Heart left ventricle (tissue), 16 donors: ENCODE data around the gene SLC2A4RG. TPM values are rescaled to one million over a fixed set of nuclear protein-coding genes. Genes with fewer than 3 reads are reported as not detected.

ENCODE experiments used
- ATAC-seq, 4 donors: fragments of 200-7000 bp; cut with Tn5 transposase; one replicate each; pipeline ENCODE4 v1.9.1; 2020 to 2022; ENCODE audit warnings: moderate library complexity in 4 of 4, mild to moderate bottlenecking in 3 of 4, moderate number of reproducible peaks in 1 of 4
- DNase-seq, 5 donors: peaks; one replicate each; pipeline ENCODE4 v3.0.0-alpha.2; 2020
- H3K27ac ChIP-seq, 12 donors: fragments of 200-600 bp; sonication (generic) in 4 of 12; one replicate each; pipeline versions ENCODE4 v1.5.0 to v1.8.0; 2016 to 2022; ENCODE audit warnings: mild to moderate bottlenecking in 2 of 12
- H3K27me3 ChIP-seq, 9 donors: fragments of 200-600 bp; sonication (generic) in 2 of 9; one replicate each; pipeline versions ENCODE4 v1.5.1 to v1.8.0; 2016 to 2022; ENCODE audit warnings: mild to moderate bottlenecking in 3 of 9
- H3K36me3 ChIP-seq, 9 donors: fragments of 200-600 bp; sonication (generic) in 2 of 9; one replicate each; pipeline versions ENCODE4 v1.5.0 to v1.8.0; 2018 to 2022; ENCODE audit warnings: mild to moderate bottlenecking in 2 of 9
- H3K4me1 ChIP-seq, 12 donors: fragments of 200-600 bp; sonication (generic) in 4 of 12; one replicate each; pipeline versions ENCODE4 v1.5.0 to v1.8.0; 2016 to 2022; ENCODE audit warnings: mild to moderate bottlenecking in 3 of 12
- H3K4me3 ChIP-seq, 12 donors: fragments of 200-600 bp; sonication (generic) in 4 of 12; one replicate each; pipeline versions ENCODE4 v1.5.0 to v1.8.0; 2017 to 2022; ENCODE audit warnings: mild to moderate bottlenecking in 9 of 12, moderate library complexity in 4 of 12
- H3K9me3 ChIP-seq, 12 donors: fragments of 200-600 bp; sonication (generic) in 4 of 12; one replicate each; pipeline versions ENCODE4 v1.5.0 to v1.8.0; 2016 to 2022; ENCODE audit warnings: mild to moderate bottlenecking in 1 of 12
- POLR2A ChIP-seq, 2 donors: fragments of 450-650 bp; IDR thresholded peaks; one replicate each; pipeline ENCODE4 v1.6.1; 2017; ENCODE audit warnings: antibody characterized with exemption in 2 of 2, mild to moderate bottlenecking in 2 of 2, moderate library complexity in 2 of 2
- WGBS, 4 donors: extraction: QIAGEN DNeasy Blood & Tissue Kit in 2 of 4; methylation state at CpG; one replicate each; pipeline versions ENCODE4 v1.1.5 to v1.1.7; 2013 to 2018; 5-methylcytosine and 5-hydroxymethylcytosine counted together
- intact Hi-C, 10 donors: fragments of 100-400 bp; cut with DNase I; formaldehyde crosslinking; loops; one replicate each; pipeline versions ENCODE4 v1.11.1 to v1.14.2; 2022
- polyA plus RNA-seq, 2 donors: library from polyadenylated mRNA; stranded (reverse); fragments of 200-250 nt; gene quantifications; one replicate each; pipeline ENCODE4 v1.2.3, GENCODE V29; 2013
- total RNA-seq, 9 donors: library from RNA; depleted of rRNA in 2 of 9; stranded (reverse); fragments of >200 nt in 2 of 9; fragmentation: NEBNext Ultra II Directional in 3 of 9; extraction: Animal tissue kit (Norgen Biotek cat#: 25700) in 3 of 9; gene quantifications; one replicate each; pipeline versions ENCODE4 v1.1.0 to v1.2.4, GENCODE V29; 2016 to 2023
- TF ChIP-seq, protein P1 (sequence below), 12 donors: fragments of 200-600 bp; sonication (generic) in 4 of 12; IDR thresholded peaks; one replicate each; pipeline versions ENCODE4 v1.5.0 to v1.8.0; 2018 to 2022; ENCODE audit warnings: antibody characterized with exemption in 12 of 12, mild to moderate bottlenecking in 5 of 12
- donor health status: ischemic (EF 13 %, LVEDD 7.1; RV severe dilation, severe dysfunction).
- donor health status: healthy with polysubstance abuse.
- donor health status: DM: no; HTN: yes; CAD: no.
- donor health status: DM: no; HTN: no; CAD: no.
- donor health status: ischemic (EF 25% LVEDD 6.9; RV normal size, moderate dysfunction).
- donor health status: ischemic (EF 25% LVEDD 5.7; RV mildly dilated, moderate dysfunction).
- donor health status: healthy.
- donor health status: DM: yes; HTN: yes; CAD: no.
- donor health status: ischemic (EF 35%, LVEDD 5.7; RV mildly dilated, moderate dysfunction).
- donor health status: nonischemic (EF 11% LVEDD 7.7; RV severe dilation, severe dysfunction).
- donor health status: DM: yes; HTN: yes; CAD: no.
- donor health status: PGD.
- donor health status: ischemic (EF 29% LVEDD 5.4; RV normal size, mild dysfunction).
- donor health status: nonischemic (EF 23%, LVEDD 6.1; RV moderate dilation, normal function).

The SLC2A4RG gene
- total and polyA plus RNA-seq, 11 donors: 18.3 to 82.5 (median 70.7) TPM

DNA sequence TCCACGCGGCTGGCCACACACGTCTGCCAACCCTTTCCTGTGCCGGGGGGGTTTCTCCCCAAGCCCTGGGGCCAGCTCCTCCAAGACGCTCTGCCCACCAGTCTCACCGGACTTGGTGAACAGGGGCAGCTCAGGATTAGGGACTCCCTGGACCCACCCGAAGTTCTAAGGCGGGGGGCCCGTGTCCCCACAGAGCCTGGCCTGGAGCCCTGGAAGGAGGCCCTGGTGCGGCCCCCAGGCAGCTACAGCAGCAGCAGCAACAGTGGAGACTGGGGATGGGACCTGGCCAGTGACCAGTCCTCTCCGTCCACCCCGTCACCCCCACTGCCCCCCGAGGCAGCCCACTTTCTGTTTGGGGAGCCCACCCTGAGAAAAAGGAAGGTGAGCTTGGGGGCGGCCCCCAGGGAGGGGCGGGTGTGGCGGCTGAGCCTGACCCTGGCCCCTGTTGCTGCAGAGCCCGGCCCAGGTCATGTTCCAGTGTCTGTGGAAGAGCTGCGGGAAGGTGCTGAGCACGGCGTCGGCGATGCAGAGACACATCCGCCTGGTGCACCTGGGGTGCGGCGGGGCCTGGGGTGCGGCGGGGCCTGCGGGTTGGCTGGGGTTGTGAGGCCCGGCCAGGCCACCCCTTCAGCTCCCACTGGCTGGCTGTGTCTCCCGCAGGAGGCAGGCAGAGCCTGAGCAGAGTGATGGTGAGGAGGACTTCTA, 2.3 kb downstream of the SLC2A4RG start:
- no peaks in the 10 kb centered on the region for H3K9me3 ChIP-seq
- peak in 1 of 5 donors; percentile 65 for DNase-seq
- peak overlapping the region in 10 of 12 donors; percentile 51 to 81 (median 68) for H3K4me3 ChIP-seq
- TF ChIP-seq, protein P1, sequence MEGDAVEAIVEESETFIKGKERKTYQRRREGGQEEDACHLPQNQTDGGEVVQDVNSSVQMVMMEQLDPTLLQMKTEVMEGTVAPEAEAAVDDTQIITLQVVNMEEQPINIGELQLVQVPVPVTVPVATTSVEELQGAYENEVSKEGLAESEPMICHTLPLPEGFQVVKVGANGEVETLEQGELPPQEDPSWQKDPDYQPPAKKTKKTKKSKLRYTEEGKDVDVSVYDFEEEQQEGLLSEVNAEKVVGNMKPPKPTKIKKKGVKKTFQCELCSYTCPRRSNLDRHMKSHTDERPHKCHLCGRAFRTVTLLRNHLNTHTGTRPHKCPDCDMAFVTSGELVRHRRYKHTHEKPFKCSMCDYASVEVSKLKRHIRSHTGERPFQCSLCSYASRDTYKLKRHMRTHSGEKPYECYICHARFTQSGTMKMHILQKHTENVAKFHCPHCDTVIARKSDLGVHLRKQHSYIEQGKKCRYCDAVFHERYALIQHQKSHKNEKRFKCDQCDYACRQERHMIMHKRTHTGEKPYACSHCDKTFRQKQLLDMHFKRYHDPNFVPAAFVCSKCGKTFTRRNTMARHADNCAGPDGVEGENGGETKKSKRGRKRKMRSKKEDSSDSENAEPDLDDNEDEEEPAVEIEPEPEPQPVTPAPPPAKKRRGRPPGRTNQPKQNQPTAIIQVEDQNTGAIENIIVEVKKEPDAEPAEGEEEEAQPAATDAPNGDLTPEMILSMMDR (IDR thresholded peaks at IDR 0.05): no peak
- no peak for TF ChIP-seq POLR2A (IDR thresholded peaks at IDR 0.05)
- no peaks in the 10 kb centered on the region for H3K27me3 ChIP-seq
- intact Hi-C loops: loop anchor here in 1 of 10 donors (5.0 kb wide), 1 partner anchor 85 kb away; no protein-coding TSS in a partner anchor
- 79 to 83% (median 80%) methylated on average over 15 to 30 of the region's 30 CpGs for WGBS, 4 donors
- peaks cover 9 to 46% (median 35%) of the 10 kb centered on the region in 12 donors for H3K4me1 ChIP-seq
- no peak for ATAC-seq
- H3K36me3 ChIP-seq: peaks cover 0 to 54% (median 45%) of the 10 kb centered on the region in 9 donors
- H3K27ac ChIP-seq: peak overlapping the region in 11 of 12 donors; percentile 88 to 99 (median 94)

DNA sequence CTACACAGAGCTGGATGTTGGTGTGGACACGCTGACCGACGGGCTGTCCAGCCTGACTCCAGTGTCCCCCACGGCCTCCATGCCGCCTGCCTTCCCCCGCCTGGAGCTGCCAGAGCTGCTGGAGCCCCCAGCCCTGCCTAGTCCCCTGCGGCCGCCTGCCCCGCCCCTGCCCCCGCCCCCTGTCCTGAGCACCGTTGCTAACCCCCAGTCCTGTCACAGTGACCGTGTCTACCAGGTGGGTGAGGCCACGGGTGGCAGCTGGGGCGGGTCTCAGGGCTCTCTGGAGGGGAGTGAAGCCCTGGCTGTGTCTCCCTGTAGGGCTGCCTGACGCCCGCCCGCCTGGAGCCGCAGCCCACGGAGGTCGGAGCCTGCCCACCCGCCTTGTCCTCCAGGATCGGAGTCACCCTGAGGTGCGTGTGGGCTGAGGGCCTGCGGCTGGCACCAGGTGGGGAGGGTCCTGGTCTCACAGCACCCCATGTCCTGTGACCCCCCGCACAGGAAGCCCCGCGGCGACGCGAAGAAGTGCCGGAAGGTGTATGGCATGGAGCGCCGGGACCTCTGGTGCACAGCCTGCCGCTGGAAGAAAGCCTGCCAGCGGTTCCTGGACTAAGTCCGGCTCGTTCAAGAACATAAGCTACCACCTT, 2.9 kb downstream of the SLC2A4RG start:
- Histone ChIP-seq H3K36me3 (peaks cover 0 to 54% (median 45%) of the 10 kb centered on the region in 9 donors), H3K4me3 (no peak overlapping the region), H3K4me1 (peaks cover 8 to 42% (median 31%) of the 10 kb centered on the region in 12 donors), H3K27ac (peak overlapping the region in 3 of 12 donors; percentile 1 to 94 (median 92)), H3K27me3 (no peaks in the 10 kb centered on the region), H3K9me3 (no peaks in the 10 kb centered on the region)
- 82 to 86% (median 84%) methylated on average over 19 to 37 of the region's 37 CpGs for WGBS, 4 donors
- DNase-seq (peak in 1 of 5 donors; percentile 52), ATAC-seq (no peak)
- intact Hi-C loops: loop anchor here in 1 of 10 donors (5.0 kb wide), 1 partner anchor 85 kb away; no protein-coding TSS in a partner anchor
- TF ChIP-seq, protein P1 (IDR thresholded peaks at IDR 0.05): no peak
- no peak for TF ChIP-seq POLR2A (IDR thresholded peaks at IDR 0.05)

DNA sequence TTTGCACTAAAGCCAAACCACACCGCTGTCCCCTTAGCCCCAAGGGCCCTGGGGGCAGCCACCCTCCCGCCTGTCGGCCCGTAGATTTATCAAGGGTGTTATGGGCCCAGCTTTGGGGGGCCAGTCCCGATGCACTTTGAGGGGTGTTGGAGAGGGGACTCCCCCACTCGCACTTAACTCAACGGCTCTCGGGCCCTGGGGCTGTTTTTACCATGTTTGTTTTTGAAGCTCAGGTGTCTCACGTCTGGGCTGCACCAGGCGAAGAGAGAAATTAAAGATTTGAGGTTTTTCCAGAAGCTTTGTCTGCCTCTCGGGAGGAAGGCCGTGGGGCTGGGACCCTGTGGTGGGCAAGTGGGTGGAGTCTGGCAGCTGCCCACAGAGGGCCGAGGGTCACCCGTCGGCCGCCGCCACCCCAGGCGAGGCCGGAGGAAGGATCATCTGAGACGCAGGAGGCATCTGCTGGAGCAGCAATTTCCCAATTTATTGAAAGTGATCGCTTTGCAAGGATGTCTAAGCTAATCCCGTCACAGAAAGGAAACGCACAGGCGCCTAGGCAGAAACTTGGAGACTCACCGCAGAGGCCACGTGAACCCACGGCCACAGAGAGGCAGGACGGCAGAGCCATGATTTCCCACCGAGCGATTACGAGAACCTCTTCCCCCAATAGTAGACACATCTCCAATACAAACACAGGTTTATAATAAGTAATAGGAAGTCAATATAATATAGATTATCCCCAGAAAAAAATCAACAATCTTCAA, 3.8 kb downstream of the SLC2A4RG start:
- Histone ChIP-seq H3K4me3 (no peak overlapping the region), H3K36me3 (peaks cover 0 to 61% (median 45%) of the 10 kb centered on the region in 9 donors), H3K9me3 (no peaks in the 10 kb centered on the region), H3K27me3 (no peaks in the 10 kb centered on the region), H3K27ac (no peak overlapping the region), H3K4me1 (peaks cover 5 to 38% (median 22%) of the 10 kb centered on the region in 12 donors)
- intact Hi-C loops: loop anchor here in 1 of 10 donors (5.0 kb wide), 1 partner anchor 84 kb away; no protein-coding TSS in a partner anchor
- DNase-seq: peak in 1 of 5 donors; percentile 56
- TF ChIP-seq, protein P1 (IDR thresholded peaks at IDR 0.05): no peak
- no peak for TF ChIP-seq POLR2A (IDR thresholded peaks at IDR 0.05)
- WGBS, 4 donors: 86 to 88% (median 88%) methylated on average over 30 to 31 of the region's 31 CpGs
- ATAC-seq: no peak
